Liver (tissue), 3 donors: ENCODE data around the gene GTPBP1.

Experiments used
- FOXA1 ChIP-seq: IDR thresholded peaks from 2 replicates; pipeline ENCODE4 v1.6.1; 2016; ENCODE audit warnings: antibody characterized with exemption
- GABPA ChIP-seq, 2 donors: IDR thresholded peaks in 1 of 2; conservative IDR thresholded peaks in 1 of 2; 2 replicates each; pipeline ENCODE4 v1.6.1; 2016; ENCODE audit warnings: antibody characterized with exemption in 2 of 2, mild to moderate bottlenecking in 1 of 2, moderate library complexity in 1 of 2
- JUND ChIP-seq, 2 donors: IDR thresholded peaks; 2 replicates each; pipeline ENCODE4 v1.6.1; 2016; ENCODE audit warnings: antibody characterized with exemption in 2 of 2
- TAF1 ChIP-seq: conservative IDR thresholded peaks from 2 replicates; pipeline ENCODE4 v1.6.1; 2016; ENCODE audit warnings: antibody characterized with exemption, mild to moderate bottlenecking
- YY1 ChIP-seq: IDR thresholded peaks from 2 replicates; pipeline ENCODE4 v1.6.1; 2016; ENCODE audit warnings: antibody characterized with exemption, mild to moderate bottlenecking
- TF ChIP-seq, protein P1 (sequence below): fragments of 150-350 bp; IDR thresholded peaks from 2 replicates; pipeline ENCODE4 v1.5.1; 2017; ENCODE audit warnings: improper control_type of control experiment, low read depth, low read length; ENCODE audit not compliant: missing input control
- TF ChIP-seq, protein P2 (sequence below): IDR thresholded peaks from 2 replicates; pipeline ENCODE4 v1.6.1; 2016; ENCODE audit warnings: antibody characterized with exemption, mild to moderate bottlenecking
- TF ChIP-seq, protein P3 (sequence below): IDR thresholded peaks from 2 replicates; pipeline ENCODE4 v1.6.1; 2016; ENCODE audit warnings: antibody characterized with exemption
- donor health status: healthy.
- donor health status: healthy.

DNA sequence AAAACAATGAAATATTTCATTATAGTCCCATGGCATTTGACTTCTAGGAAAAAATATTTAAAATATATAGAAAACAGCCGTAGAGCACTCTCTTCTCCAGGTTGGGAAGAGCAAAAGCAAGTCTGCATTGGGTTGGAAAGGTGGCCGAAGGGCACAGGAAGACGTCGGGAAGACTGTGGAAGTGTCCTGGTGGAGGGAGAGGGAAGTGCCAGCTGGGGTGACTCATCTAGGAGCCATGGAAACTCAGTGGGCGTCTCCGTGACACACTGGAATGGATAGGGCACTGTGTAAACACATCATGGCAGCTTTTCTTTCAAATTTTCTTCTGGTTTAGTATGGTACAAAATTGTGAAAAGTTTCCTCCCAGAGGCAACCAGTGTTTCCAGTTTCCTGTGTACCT is 12.7 kb downstream of the GTPBP1 start:
- TF ChIP-seq, protein P1, sequence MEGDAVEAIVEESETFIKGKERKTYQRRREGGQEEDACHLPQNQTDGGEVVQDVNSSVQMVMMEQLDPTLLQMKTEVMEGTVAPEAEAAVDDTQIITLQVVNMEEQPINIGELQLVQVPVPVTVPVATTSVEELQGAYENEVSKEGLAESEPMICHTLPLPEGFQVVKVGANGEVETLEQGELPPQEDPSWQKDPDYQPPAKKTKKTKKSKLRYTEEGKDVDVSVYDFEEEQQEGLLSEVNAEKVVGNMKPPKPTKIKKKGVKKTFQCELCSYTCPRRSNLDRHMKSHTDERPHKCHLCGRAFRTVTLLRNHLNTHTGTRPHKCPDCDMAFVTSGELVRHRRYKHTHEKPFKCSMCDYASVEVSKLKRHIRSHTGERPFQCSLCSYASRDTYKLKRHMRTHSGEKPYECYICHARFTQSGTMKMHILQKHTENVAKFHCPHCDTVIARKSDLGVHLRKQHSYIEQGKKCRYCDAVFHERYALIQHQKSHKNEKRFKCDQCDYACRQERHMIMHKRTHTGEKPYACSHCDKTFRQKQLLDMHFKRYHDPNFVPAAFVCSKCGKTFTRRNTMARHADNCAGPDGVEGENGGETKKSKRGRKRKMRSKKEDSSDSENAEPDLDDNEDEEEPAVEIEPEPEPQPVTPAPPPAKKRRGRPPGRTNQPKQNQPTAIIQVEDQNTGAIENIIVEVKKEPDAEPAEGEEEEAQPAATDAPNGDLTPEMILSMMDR = peak; percentile 41
- TF ChIP-seq JUND (IDR thresholded peaks at IDR 0.05) = peak; percentile 68 to 88
- TF ChIP-seq YY1 = no peak
- no peak for TF ChIP-seq FOXA1
- TF ChIP-seq TAF1 = no peak
- TF ChIP-seq, protein P2, sequence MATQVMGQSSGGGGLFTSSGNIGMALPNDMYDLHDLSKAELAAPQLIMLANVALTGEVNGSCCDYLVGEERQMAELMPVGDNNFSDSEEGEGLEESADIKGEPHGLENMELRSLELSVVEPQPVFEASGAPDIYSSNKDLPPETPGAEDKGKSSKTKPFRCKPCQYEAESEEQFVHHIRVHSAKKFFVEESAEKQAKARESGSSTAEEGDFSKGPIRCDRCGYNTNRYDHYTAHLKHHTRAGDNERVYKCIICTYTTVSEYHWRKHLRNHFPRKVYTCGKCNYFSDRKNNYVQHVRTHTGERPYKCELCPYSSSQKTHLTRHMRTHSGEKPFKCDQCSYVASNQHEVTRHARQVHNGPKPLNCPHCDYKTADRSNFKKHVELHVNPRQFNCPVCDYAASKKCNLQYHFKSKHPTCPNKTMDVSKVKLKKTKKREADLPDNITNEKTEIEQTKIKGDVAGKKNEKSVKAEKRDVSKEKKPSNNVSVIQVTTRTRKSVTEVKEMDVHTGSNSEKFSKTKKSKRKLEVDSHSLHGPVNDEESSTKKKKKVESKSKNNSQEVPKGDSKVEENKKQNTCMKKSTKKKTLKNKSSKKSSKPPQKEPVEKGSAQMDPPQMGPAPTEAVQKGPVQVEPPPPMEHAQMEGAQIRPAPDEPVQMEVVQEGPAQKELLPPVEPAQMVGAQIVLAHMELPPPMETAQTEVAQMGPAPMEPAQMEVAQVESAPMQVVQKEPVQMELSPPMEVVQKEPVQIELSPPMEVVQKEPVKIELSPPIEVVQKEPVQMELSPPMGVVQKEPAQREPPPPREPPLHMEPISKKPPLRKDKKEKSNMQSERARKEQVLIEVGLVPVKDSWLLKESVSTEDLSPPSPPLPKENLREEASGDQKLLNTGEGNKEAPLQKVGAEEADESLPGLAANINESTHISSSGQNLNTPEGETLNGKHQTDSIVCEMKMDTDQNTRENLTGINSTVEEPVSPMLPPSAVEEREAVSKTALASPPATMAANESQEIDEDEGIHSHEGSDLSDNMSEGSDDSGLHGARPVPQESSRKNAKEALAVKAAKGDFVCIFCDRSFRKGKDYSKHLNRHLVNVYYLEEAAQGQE = no peak
- TF ChIP-seq, protein P3, sequence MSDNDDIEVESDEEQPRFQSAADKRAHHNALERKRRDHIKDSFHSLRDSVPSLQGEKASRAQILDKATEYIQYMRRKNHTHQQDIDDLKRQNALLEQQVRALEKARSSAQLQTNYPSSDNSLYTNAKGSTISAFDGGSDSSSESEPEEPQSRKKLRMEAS = no peak
- no peak for TF ChIP-seq GABPA (IDR thresholded peaks at IDR 0.05 in 1 of 2, conservative IDR thresholded peaks at IDR 0.05 in 1 of 2)
